ENCODE results near the gene BANP.
"Not testable (repeated sequence)": the region's sequence is repeated elsewhere in the genome, so short reads cannot be mapped to it uniquely, and the experiment has no call there.

BANP gene

GRCh38 chr16:88069397-88070168 is 118.3 kb downstream of the BANP start:
- no peak for DNase-seq

- no peak for DNase-seq
These were observed 119.1 kb downstream of the BANP start for GRCh38 chr16:88070341-88070740.

GRCh38 chr16:88070989-88071625 is 119.9 kb downstream of the BANP start:
- no peak for DNase-seq

GRCh38 chr16:88071908-88072307 is 120.7 kb downstream of the BANP start:
- no peak for DNase-seq

- DNase-seq, result no peak
These were observed 121.4 kb downstream of the BANP start for GRCh38 chr16:88072571-88073001.

- DNase-seq, result no peak
These were observed 122.0 kb downstream of the BANP start for GRCh38 chr16:88073201-88073721.

- DNase-seq, result no peak
These were observed 122.8 kb downstream of the BANP start for GRCh38 chr16:88074041-88074440.

GRCh38 chr16:88076211-88076931 is 125.1 kb downstream of the BANP start:
- no peak for DNase-seq

- not testable (repeated sequence) for DNase-seq
These were observed 125.7 kb downstream of the BANP start for GRCh38 chr16:88076932-88077320.

- no peak for DNase-seq
These were observed 126.3 kb downstream of the BANP start for GRCh38 chr16:88077328-88078108.

- DNase-seq, result no peak
These were observed 127.0 kb downstream of the BANP start for GRCh38 chr16:88078111-88078775.

GRCh38 chr16:88083582-88083981 is 132.3 kb downstream of the BANP start:
- DNase-seq, result no peak

- no peak for DNase-seq
These were observed 133.6 kb downstream of the BANP start for GRCh38 chr16:88084881-88085280.

GRCh38 chr16:88086571-88087516 is 135.6 kb downstream of the BANP start:
- DNase-seq, result peak; percentile 19

- DNase-seq, result no peak
These were observed 136.3 kb downstream of the BANP start for GRCh38 chr16:88087517-88087877.

GRCh38 chr16:88088161-88088581 is 136.9 kb downstream of the BANP start:
- DNase-seq, result no peak

GRCh38 chr16:88088611-88089010 is 137.4 kb downstream of the BANP start:
- not testable (repeated sequence) for DNase-seq

- not testable (repeated sequence) for DNase-seq
These were observed 137.8 kb downstream of the BANP start for GRCh38 chr16:88089071-88089470.

GRCh38 chr16:88089632-88090376 is 138.6 kb downstream of the BANP start:
- DNase-seq, result not testable (repeated sequence)
